SJCRH30 (cell line): ENCODE data around the gene NUAK2. TPM values are rescaled to one million over a fixed set of nuclear protein-coding genes. Genes with fewer than 3 reads are reported as not detected.

ENCODE experiments used
- DNase-seq, 2 experiments: peaks; one replicate each; pipeline ENCODE4 v3.0.0-alpha.2; 2015 to 2020
- H3K27ac ChIP-seq: fragments of 250-450 bp; sonication (Bioruptor Pico); 2 replicates; pipeline ENCODE4 v1.5.1; 2020; ENCODE audit warnings: mild to moderate bottlenecking, moderate library complexity
- H3K27me3 ChIP-seq: fragments of 250-450 bp; sonication (Bioruptor Pico); 2 replicates; pipeline ENCODE4 v1.5.1; 2020; ENCODE audit warnings: mild to moderate bottlenecking, moderate library complexity
- H3K36me3 ChIP-seq: fragments of 250-450 bp; sonication (Bioruptor Pico); 2 replicates; pipeline ENCODE4 v1.5.1; 2020; ENCODE audit warnings: mild to moderate bottlenecking, moderate library complexity
- H3K4me1 ChIP-seq: fragments of 250-450 bp; sonication (Bioruptor Pico); 2 replicates; pipeline ENCODE4 v1.5.1; 2020; ENCODE audit warnings: mild to moderate bottlenecking, moderate library complexity
- H3K4me3 ChIP-seq: fragments of 250-450 bp; sonication (Bioruptor Pico); 2 replicates; pipeline ENCODE4 v1.5.1; 2020; ENCODE audit warnings: mild to moderate bottlenecking, moderate library complexity
- H3K9me3 ChIP-seq: fragments of 250-450 bp; sonication (Bioruptor Pico); replicated peaks from 2 replicates; pipeline ENCODE4 v1.5.1; 2020; ENCODE audit warnings: mild to moderate bottlenecking, moderate library complexity
- total RNA-seq: library from RNA; depleted of rRNA; stranded (reverse); fragments of >200 nt; shearing (Covaris generic); gene quantifications from 2 replicates; pipeline ENCODE4 v1.2.3, GENCODE V29; 2014

NUAK2 gene
- total RNA-seq, 1 experiment from 2014 or later: 2.2 TPM

GRCh38 chr1:205318231-205318991 is 3.1 kb downstream of the NUAK2 start:
- Histone ChIP-seq H3K9me3 (no peaks in the 10 kb centered on the region), H3K27me3 (no peaks in the 10 kb centered on the region), H3K36me3 (no peaks in the 10 kb centered on the region), H3K4me1 (peaks cover 42% of the 10 kb centered on the region), H3K27ac (no peak overlapping the region), H3K4me3 (no peak overlapping the region)
- DNase-seq: no peak

DNA sequence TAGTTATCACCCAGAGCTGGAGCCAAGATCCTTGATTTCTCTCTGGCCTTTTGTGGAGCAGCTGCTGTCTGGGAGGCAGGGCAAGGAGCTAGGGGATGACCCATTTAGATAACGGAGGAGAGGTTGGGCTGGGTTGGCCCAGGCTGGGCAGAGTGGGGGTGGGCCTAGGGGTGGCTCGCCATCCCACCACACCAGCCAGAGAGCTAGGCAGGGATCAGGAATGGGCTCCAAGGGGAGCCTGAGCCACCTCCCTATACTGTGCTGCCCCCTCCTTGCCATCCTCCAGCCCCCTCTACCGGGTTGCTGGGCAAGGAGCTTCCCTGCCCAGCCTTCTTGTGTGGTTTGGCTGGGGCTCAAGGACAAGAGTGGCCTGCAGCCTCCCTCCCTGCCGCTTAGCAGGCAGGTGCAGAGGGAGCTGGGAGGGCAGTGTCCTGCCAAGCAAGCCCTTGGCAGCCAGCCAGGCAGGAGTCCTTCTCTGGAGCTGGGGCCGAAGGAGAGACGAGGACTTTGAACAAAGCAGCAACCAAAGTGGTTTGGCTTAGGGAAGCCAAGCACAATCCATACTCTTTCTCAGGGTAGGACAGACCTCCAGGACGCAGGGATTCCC is 4.1 kb downstream of the NUAK2 start:
- Histone ChIP-seq H3K4me3 (no peak overlapping the region), H3K4me1 (peaks cover 47% of the 10 kb centered on the region), H3K27ac (no peak overlapping the region), H3K36me3 (no peaks in the 10 kb centered on the region), H3K27me3 (no peaks in the 10 kb centered on the region), H3K9me3 (no peaks in the 10 kb centered on the region)
- DNase-seq: peak; percentile 93 to 96

GRCh38 chr1:205316161-205316566 is 5.4 kb downstream of the NUAK2 start:
- H3K27ac ChIP-seq: no peak overlapping the region
- no peaks in the 10 kb centered on the region for H3K27me3 ChIP-seq
- peaks cover 47% of the 10 kb centered on the region for H3K4me1 ChIP-seq
- DNase-seq: no peak
- H3K9me3 ChIP-seq: no peaks in the 10 kb centered on the region
- no peaks in the 10 kb centered on the region for H3K36me3 ChIP-seq
- no peak overlapping the region for H3K4me3 ChIP-seq

DNA sequence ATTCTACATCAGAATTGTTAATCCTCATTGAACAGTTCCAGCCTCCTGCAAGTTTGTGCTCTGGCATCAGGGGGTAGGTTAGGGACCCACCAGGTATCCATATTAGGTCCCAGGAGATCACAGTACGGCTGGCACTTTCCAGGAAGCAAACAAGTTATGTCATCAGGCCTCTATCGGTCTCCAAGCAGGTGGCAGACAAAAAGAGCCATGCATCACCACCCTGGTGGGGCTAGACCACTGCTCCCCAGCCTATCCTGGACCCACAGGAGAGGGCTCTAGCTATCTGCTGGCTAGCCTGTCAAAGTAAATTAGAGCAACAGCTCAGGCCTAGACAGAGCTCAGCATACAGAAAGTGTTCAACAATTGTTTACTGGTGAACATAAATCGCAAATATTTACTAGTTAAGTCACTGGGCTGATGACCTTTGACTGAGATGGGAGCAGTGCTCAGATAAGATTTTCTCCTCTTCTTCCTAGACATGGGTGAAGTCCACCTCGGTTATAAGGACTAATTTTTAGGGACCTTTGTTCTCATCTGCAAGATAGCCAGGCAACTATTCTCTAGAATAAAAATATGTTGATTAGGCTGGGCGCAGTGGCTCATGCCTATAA is 6.4 kb downstream of the NUAK2 start:
- H3K27ac ChIP-seq: no peak overlapping the region
- peaks cover 42% of the 10 kb centered on the region for H3K4me1 ChIP-seq

GRCh38 chr1:205313563-205314308 is 7.8 kb downstream of the NUAK2 start:
- peak overlapping the region; percentile 54 for H3K4me3 ChIP-seq
- H3K27ac ChIP-seq: peak overlapping the region; percentile 78
- H3K9me3 ChIP-seq: no peaks in the 10 kb centered on the region
- H3K4me1 ChIP-seq: peaks cover 37% of the 10 kb centered on the region
- DNase-seq: peak; percentile 94
- H3K36me3 ChIP-seq: no peaks in the 10 kb centered on the region
- H3K27me3 ChIP-seq: no peaks in the 10 kb centered on the region

More for the DNA sequence above, 6.4 kb downstream of the NUAK2 start:
- H3K36me3 ChIP-seq: no peaks in the 10 kb centered on the region
- no peak overlapping the region for H3K4me3 ChIP-seq
- no peaks in the 10 kb centered on the region for H3K9me3 ChIP-seq
- DNase-seq: no peak
- H3K27me3 ChIP-seq: no peaks in the 10 kb centered on the region

DNA sequence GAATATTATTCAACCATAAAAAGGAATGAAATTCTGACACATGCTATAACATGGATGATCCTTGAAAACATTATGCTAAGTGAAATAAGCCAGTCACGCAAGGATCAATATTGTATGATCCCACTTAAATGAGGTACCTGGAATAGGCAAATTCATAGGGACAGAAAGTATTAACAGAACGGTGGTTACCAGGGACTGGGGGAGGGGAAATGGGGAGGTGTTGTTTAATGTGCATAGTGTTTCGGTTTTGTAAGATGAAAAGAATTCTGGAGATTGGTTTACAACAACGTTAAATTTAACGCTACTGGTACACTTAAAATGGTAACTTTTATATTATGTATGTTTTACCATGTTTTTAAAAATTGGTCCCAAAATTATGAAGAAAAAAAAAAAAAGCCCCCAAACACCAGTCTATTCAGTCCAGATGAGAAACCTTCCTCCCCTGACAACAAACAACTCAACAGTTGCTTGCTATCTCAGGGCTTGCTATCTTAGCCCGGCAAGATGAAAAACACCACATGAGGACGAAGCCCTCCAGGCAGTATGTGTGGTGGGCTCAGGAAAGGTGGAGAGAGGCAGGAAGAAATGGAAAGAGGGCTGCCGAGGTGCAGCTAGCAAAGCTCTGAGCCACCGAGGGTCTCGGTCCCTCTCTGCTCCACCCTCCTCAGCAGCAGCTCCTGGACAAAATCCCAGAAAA is 8.5 kb downstream of the NUAK2 start:
- Histone ChIP-seq H3K4me3 (peak overlapping the region; percentile 54), H3K27ac (peak overlapping the region; percentile 78), H3K4me1 (peaks cover 29% of the 10 kb centered on the region), H3K36me3 (peaks cover 3% of the 10 kb centered on the region; the same call in 1 of the 2 replicates), H3K9me3 (no peaks in the 10 kb centered on the region), H3K27me3 (no peaks in the 10 kb centered on the region)
- DNase-seq: no peak

- no peak overlapping the region for H3K27ac ChIP-seq
- no peaks in the 10 kb centered on the region for H3K27me3 ChIP-seq
- H3K4me3 ChIP-seq: no peak overlapping the region
- no peak for DNase-seq
- peaks cover 14% of the 10 kb centered on the region for H3K4me1 ChIP-seq
- peaks cover 9% of the 10 kb centered on the region; the same call in 1 of the 2 replicates for H3K36me3 ChIP-seq
- H3K9me3 ChIP-seq: no peaks in the 10 kb centered on the region
Measured at GRCh38 chr1:205310976-205311704, 10.4 kb downstream of the NUAK2 start.

GRCh38 chr1:205309741-205310140 is 11.8 kb downstream of the NUAK2 start:
- H3K9me3 ChIP-seq: no peaks in the 10 kb centered on the region
- no peak overlapping the region for H3K27ac ChIP-seq
- no peak overlapping the region for H3K4me3 ChIP-seq
- H3K36me3 ChIP-seq: peaks cover 14% of the 10 kb centered on the region; the same call in 1 of the 2 replicates
- H3K27me3 ChIP-seq: no peaks in the 10 kb centered on the region
- H3K4me1 ChIP-seq: peaks cover 13% of the 10 kb centered on the region
- DNase-seq: no peak

DNA sequence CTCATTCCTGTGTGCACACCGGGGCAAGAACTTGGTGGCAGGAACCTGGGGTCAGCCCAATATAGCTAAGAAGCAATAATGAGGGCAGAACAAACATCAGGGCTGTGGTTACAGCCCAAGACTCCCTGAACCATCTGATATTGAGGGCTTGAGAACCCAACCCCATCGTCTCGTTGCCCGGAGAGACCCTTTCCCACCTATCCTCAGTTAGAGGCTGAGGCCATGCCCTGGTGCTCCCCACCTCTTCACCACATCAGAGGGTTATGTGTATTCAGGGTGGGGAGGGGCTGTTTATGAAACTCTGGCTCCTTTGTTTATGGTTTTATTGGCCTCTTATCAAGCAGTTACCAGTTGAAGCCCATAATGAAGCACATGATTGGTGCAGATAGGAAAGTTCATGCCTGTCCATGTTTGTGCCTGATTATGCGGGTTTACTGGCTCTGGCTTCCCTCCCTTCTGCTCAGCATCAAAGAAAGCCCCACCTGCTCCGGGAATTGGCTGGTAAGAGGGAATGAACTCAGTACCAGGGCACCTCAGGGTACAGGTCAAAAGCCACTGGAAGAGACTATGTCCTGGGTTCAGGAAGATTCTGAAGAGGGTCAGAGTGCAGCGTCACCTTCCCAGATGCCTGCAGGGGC is 14.5 kb downstream of the NUAK2 start:
- H3K27ac ChIP-seq: no peak overlapping the region
- no peaks in the 10 kb centered on the region for H3K9me3 ChIP-seq
- no peaks in the 10 kb centered on the region for H3K27me3 ChIP-seq
- H3K4me3 ChIP-seq: no peak overlapping the region
- H3K36me3 ChIP-seq: peaks cover 20% of the 10 kb centered on the region
- peaks cover 5% of the 10 kb centered on the region; the same call in 1 of the 2 replicates for H3K4me1 ChIP-seq
- no peak for DNase-seq

DNA sequence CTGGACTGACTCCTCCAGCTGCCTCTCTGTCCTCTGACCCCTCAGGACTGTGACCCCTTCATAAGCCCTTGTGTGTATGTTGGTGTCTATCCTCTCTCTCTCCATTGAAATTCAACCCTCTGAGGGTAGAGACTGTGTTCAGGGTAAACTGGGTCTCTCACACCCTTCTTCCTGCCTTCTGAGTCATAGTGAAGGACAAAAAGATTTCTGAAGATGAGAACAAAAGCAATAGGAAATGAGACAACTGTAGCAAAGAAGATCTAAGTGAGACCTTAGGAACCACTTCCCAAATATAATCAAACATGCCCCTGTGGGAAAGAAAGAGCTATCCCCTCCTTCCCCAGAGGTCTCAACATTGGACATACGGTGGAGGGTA is 16.9 kb downstream of the NUAK2 start:
- Histone ChIP-seq H3K4me1 (peaks cover 23% of the 10 kb centered on the region), H3K4me3 (no peak overlapping the region), H3K27me3 (no peaks in the 10 kb centered on the region), H3K9me3 (no peaks in the 10 kb centered on the region), H3K27ac (no peak overlapping the region), H3K36me3 (peaks cover 20% of the 10 kb centered on the region)
- no peak for DNase-seq

DNA sequence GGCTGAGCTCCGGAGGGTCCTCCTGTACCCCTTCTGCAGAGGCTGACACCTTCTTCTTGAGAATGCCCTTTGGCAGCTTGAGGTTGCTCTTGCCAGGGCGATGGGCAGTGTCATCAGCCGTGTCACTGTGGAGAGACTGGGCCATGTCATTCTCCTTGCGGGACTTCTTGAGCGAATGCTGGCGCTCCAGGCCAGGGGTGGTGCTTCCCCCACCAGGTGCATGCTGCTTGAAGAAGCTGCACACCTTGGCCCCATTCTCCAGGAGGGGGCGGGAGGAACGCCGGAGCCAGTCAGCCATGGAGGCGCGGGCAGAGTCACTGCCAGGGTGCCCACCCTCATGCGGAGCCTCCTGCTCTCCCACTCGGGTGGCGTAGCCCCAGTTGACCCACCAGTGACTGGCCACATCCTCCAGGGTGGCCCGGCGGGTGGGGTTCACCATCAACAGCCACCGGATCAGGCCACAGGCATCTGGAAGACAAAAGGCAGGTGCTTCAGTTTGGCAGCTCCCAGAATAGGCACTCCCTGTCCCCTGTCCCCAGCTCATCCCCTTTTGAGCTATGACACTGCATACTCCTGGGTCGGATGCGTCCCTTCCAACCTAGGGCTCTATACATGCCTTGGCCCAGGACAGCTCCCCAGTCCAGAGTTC is 17.4 kb downstream of the NUAK2 start:
- no peak for DNase-seq
- Histone ChIP-seq H3K36me3 (peaks cover 20% of the 10 kb centered on the region), H3K27me3 (no peaks in the 10 kb centered on the region), H3K4me1 (peaks cover 23% of the 10 kb centered on the region), H3K4me3 (no peak overlapping the region), H3K27ac (no peak overlapping the region), H3K9me3 (no peaks in the 10 kb centered on the region)

- Histone ChIP-seq H3K27ac (no peak overlapping the region), H3K9me3 (no peaks in the 10 kb centered on the region), H3K36me3 (peaks cover 19% of the 10 kb centered on the region), H3K27me3 (no peaks in the 10 kb centered on the region), H3K4me3 (no peak overlapping the region), H3K4me1 (peaks cover 31% of the 10 kb centered on the region)
- DNase-seq: no peak
Measured at GRCh38 chr1:205303247-205303888, 18.2 kb downstream of the NUAK2 start.
